Measurements from ENCODE around the gene IL1RAPL2. TPM values are rescaled to one million over a fixed set of nuclear protein-coding genes. Genes with fewer than 3 reads are reported as not detected.
A peak's percentile ranks its signal among the peaks of the same experiment; 100 is the strongest.

The IL1RAPL2 gene
- total and polyA plus RNA-seq, 10 of the 15 experiments (the other 5 are each of a cell fraction or from before 2014, with no cell fraction given) = 0.19 TPM; not detected in 9

- no peaks in the 10 kb centered on the region for H3K4me1 ChIP-seq (ENCODE audit: control insufficient read depth, insufficient read depth, low read length)
- RAD21 ChIA-PET (ENCODE audit: unreplicated experiment) = interaction anchor here (0.9 to 1.4 kb wide), 3 partner anchors 522 to 995 kb away, joined by 3 to 5 read pairs (median 4); no protein-coding TSS in a partner anchor
- POLR2A ChIA-PET = interaction anchor here (0.7 kb wide), 1 partner anchor 13 kb away, joined by 3 read pairs; no protein-coding TSS in a partner anchor
- H4K20me1 ChIP-seq (ENCODE audit: control insufficient read depth, insufficient read depth) = no peaks in the 10 kb centered on the region
- no peak overlapping the region for H3K4me3 ChIP-seq
- no peaks in the 10 kb centered on the region for H3K79me2 ChIP-seq (ENCODE audit: control insufficient read depth, insufficient read depth, low read length)
- BruUV-seq (replicated peaks) = no TSS peak
- SMC1A ChIA-PET (ENCODE audit: uncharacterized antibody, unreplicated experiment) = interaction anchor here (0.7 to 1.5 kb wide), 5 partner anchors 12 to 995 kb away, joined by 3 to 5 read pairs (median 3); no protein-coding TSS in a partner anchor
- no peak overlapping the region for H2AFZ ChIP-seq (ENCODE audit: control insufficient read depth, low read depth, low read length)
- no peak overlapping the region for H3K4me2 ChIP-seq (ENCODE audit: control insufficient read depth, insufficient read depth)
- no peak overlapping the region for H3K9ac ChIP-seq (ENCODE audit: control insufficient read depth, insufficient read depth, low read length)
- FAIRE-seq (peak; percentile 70), ATAC-seq (no peak), DNase-seq (ENCODE audit: low read depth, low spot score) (no peak)
- no peaks in the 10 kb centered on the region for H3K36me3 ChIP-seq (ENCODE audit: control insufficient read depth in 2 of 2, insufficient read depth in 2 of 2, low read length in 1 of 2)
- in situ Hi-C loops (cut with MboI) (no loop called here), intact Hi-C loops (cut with micrococcal nuclease; ENCODE audit: unreplicated experiment) (loop anchor here (2.0 to 10.0 kb wide), 2 partner anchors 268 to 626 kb away; partner anchors contain the start of gene IL1RAPL2)
- no peak overlapping the region for H3K27ac ChIP-seq (ENCODE audit: control insufficient read depth, insufficient read depth)
- H3K27me3 ChIP-seq (replicated peaks in 1 of 2; ENCODE audit: control insufficient read depth in 2 of 2, insufficient read depth in 2 of 2, low read length in 1 of 2) = no peaks in the 10 kb centered on the region; a peak in 1 of 4 replicates
- WGBS (ENCODE audit: insufficient coverage, insufficient replicate concordance, low lambda C conversion rate, missing lambda C conversion rate) = 0% methylated on average over 2 of the region's 2 CpGs
- H3K9me3 ChIP-seq (replicated peaks; ENCODE audit: control insufficient read depth, insufficient read depth, low read length) = no peaks in the 10 kb centered on the region
- CTCF ChIA-PET = interaction anchor here (0.6 to 1.9 kb wide), 38 partner anchors 9 to 1092 kb away, joined by 3 to 10 read pairs (median 4); partner anchors contain the start of gene IL1RAPL2
- TF ChIP-seq ZNF384 (IDR thresholded peaks at IDR 0.05; ENCODE audit: borderline replicate concordance, low read depth, low read length) (no peak), SMC3 (IDR thresholded peaks at IDR 0.05; ENCODE audit: borderline replicate concordance, low read length) (peak; percentile 33; the same call in 1 of the 2 replicates), HDGF (IDR thresholded peaks at IDR 0.05) (no peak), JUND (IDR thresholded peaks at IDR 0.05; ENCODE audit: low read depth, low read length) (no peak), NRF1 (conservative IDR thresholded peaks at IDR 0.05; ENCODE audit: low read depth, low read length) (no peak), FOXK2 (IDR thresholded peaks at IDR 0.05) (no peak), POLR2AphosphoS5 (IDR thresholded peaks at IDR 0.05; ENCODE audit: low read length) (no peak), BCL11A (IDR thresholded peaks at IDR 0.05; ENCODE audit: low read depth, low read length) (no peak), ASH2L (IDR thresholded peaks at IDR 0.05; ENCODE audit: borderline replicate concordance, low read depth) (no peak), BACH1 (IDR thresholded peaks at IDR 0.05; ENCODE audit: borderline replicate concordance) (no peak), NR2C1 (IDR thresholded peaks at IDR 0.05) (no peak)
- TF ChIP-seq, protein P1, sequence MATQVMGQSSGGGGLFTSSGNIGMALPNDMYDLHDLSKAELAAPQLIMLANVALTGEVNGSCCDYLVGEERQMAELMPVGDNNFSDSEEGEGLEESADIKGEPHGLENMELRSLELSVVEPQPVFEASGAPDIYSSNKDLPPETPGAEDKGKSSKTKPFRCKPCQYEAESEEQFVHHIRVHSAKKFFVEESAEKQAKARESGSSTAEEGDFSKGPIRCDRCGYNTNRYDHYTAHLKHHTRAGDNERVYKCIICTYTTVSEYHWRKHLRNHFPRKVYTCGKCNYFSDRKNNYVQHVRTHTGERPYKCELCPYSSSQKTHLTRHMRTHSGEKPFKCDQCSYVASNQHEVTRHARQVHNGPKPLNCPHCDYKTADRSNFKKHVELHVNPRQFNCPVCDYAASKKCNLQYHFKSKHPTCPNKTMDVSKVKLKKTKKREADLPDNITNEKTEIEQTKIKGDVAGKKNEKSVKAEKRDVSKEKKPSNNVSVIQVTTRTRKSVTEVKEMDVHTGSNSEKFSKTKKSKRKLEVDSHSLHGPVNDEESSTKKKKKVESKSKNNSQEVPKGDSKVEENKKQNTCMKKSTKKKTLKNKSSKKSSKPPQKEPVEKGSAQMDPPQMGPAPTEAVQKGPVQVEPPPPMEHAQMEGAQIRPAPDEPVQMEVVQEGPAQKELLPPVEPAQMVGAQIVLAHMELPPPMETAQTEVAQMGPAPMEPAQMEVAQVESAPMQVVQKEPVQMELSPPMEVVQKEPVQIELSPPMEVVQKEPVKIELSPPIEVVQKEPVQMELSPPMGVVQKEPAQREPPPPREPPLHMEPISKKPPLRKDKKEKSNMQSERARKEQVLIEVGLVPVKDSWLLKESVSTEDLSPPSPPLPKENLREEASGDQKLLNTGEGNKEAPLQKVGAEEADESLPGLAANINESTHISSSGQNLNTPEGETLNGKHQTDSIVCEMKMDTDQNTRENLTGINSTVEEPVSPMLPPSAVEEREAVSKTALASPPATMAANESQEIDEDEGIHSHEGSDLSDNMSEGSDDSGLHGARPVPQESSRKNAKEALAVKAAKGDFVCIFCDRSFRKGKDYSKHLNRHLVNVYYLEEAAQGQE (IDR thresholded peaks at IDR 0.05; ENCODE audit: low read depth, low read length) = no peak
- TF ChIP-seq, protein P2, sequence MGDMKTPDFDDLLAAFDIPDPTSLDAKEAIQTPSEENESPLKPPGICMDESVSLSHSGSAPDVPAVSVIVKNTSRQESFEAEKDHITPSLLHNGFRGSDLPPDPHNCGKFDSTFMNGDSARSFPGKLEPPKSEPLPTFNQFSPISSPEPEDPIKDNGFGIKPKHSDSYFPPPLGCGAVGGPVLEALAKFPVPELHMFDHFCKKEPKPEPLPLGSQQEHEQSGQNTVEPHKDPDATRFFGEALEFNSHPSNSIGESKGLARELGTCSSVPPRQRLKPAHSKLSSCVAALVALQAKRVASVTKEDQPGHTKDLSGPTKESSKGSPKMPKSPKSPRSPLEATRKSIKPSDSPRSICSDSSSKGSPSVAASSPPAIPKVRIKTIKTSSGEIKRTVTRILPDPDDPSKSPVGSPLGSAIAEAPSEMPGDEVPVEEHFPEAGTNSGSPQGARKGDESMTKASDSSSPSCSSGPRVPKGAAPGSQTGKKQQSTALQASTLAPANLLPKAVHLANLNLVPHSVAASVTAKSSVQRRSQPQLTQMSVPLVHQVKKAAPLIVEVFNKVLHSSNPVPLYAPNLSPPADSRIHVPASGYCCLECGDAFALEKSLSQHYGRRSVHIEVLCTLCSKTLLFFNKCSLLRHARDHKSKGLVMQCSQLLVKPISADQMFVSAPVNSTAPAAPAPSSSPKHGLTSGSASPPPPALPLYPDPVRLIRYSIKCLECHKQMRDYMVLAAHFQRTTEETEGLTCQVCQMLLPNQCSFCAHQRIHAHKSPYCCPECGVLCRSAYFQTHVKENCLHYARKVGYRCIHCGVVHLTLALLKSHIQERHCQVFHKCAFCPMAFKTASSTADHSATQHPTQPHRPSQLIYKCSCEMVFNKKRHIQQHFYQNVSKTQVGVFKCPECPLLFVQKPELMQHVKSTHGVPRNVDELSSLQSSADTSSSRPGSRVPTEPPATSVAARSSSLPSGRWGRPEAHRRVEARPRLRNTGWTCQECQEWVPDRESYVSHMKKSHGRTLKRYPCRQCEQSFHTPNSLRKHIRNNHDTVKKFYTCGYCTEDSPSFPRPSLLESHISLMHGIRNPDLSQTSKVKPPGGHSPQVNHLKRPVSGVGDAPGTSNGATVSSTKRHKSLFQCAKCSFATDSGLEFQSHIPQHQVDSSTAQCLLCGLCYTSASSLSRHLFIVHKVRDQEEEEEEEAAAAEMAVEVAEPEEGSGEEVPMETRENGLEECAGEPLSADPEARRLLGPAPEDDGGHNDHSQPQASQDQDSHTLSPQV (IDR thresholded peaks at IDR 0.05) = no peak
- TF ChIP-seq, protein P3, sequence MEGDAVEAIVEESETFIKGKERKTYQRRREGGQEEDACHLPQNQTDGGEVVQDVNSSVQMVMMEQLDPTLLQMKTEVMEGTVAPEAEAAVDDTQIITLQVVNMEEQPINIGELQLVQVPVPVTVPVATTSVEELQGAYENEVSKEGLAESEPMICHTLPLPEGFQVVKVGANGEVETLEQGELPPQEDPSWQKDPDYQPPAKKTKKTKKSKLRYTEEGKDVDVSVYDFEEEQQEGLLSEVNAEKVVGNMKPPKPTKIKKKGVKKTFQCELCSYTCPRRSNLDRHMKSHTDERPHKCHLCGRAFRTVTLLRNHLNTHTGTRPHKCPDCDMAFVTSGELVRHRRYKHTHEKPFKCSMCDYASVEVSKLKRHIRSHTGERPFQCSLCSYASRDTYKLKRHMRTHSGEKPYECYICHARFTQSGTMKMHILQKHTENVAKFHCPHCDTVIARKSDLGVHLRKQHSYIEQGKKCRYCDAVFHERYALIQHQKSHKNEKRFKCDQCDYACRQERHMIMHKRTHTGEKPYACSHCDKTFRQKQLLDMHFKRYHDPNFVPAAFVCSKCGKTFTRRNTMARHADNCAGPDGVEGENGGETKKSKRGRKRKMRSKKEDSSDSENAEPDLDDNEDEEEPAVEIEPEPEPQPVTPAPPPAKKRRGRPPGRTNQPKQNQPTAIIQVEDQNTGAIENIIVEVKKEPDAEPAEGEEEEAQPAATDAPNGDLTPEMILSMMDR (IDR thresholded peaks at IDR 0.05 in 2 of 3, conservative IDR thresholded peaks at IDR 0.05 in 1 of 3; ENCODE audit: control insufficient read depth in 2 of 3, extremely low read depth in 1 of 3, insufficient read depth in 1 of 3, low read depth in 3 of 3, low read length in 3 of 3) = peak; percentile 62 to 91 (median 69)
These were observed 624.4 kb downstream of the IL1RAPL2 start for GRCh38 chrX:105190252-105190853.
